ENCODE results near the gene ZFAND3.
"Not testable (repeated sequence)": the region's sequence is repeated elsewhere in the genome, so short reads cannot be mapped to it uniquely, and the experiment has no call there.

The ZFAND3 gene

GRCh38 chr6:37943436-37944058 lies 124.0 kb downstream of the ZFAND3 start:
- no peak overlapping the region for H3K4me3 ChIP-seq (replicated peaks; ENCODE audit: low read depth, low read length)
- TF ChIP-seq, protein P1, sequence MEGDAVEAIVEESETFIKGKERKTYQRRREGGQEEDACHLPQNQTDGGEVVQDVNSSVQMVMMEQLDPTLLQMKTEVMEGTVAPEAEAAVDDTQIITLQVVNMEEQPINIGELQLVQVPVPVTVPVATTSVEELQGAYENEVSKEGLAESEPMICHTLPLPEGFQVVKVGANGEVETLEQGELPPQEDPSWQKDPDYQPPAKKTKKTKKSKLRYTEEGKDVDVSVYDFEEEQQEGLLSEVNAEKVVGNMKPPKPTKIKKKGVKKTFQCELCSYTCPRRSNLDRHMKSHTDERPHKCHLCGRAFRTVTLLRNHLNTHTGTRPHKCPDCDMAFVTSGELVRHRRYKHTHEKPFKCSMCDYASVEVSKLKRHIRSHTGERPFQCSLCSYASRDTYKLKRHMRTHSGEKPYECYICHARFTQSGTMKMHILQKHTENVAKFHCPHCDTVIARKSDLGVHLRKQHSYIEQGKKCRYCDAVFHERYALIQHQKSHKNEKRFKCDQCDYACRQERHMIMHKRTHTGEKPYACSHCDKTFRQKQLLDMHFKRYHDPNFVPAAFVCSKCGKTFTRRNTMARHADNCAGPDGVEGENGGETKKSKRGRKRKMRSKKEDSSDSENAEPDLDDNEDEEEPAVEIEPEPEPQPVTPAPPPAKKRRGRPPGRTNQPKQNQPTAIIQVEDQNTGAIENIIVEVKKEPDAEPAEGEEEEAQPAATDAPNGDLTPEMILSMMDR (IDR thresholded peaks at IDR 0.05; ENCODE audit: low read depth, low read length, missing control alignments), result no peak
- no peak for DNase-seq (ENCODE audit: extremely low read depth, low read depth)

DNA sequence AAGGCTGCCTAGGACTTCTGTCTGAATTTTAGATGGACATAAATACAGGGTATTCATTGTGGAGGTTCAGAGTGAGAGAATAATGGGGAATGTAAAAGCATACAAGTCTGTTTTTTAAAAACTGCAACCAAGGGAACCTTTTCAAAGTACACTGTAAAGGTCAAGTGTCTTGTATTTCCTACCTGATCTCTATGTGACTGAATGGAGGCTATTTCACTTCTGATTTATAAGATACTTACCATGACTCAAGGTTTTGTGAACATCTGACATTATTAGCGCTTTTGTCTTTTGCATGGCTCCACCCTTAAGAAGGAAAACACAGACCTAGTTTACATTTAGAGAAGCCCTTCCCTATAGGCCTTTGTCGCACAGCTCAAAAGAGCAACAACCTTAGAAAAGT lies 126.5 kb downstream of the ZFAND3 start:
- TF ChIP-seq, protein P1 (IDR thresholded peaks at IDR 0.05; ENCODE audit: low read depth, low read length, missing control alignments), result no peak
- DNase-seq (ENCODE audit: extremely low read depth, low read depth), result no peak
- H3K4me3 ChIP-seq (replicated peaks; ENCODE audit: low read depth, low read length), result no peak overlapping the region

DNA sequence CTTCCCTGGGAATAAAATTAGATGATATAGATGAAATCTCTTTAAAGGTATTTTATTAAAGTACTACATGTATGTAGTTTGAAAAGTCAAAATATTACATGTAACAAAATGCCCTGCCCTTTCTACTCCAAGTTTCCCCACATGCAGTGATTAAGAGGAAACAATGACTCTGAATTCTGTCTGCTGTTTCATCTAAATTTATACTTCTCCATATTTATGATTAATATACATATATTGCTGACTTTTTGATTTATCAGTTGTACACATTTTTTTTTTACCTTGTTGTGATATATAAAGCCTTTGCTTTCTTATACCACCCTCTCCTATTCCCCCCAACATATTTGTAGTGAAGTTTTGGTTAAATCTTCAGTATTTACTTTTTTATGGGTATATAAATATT lies 127.9 kb downstream of the ZFAND3 start:
- no peak overlapping the region for H3K4me3 ChIP-seq (replicated peaks; ENCODE audit: low read depth, low read length)
- TF ChIP-seq, protein P1 (IDR thresholded peaks at IDR 0.05; ENCODE audit: low read depth, low read length, missing control alignments), result no peak
- no peak for DNase-seq (ENCODE audit: extremely low read depth, low read depth)

GRCh38 chr6:37948584-37948983 lies 129.1 kb downstream of the ZFAND3 start:
- not testable (repeated sequence) for DNase-seq (ENCODE audit: extremely low read depth, low read depth)

DNA sequence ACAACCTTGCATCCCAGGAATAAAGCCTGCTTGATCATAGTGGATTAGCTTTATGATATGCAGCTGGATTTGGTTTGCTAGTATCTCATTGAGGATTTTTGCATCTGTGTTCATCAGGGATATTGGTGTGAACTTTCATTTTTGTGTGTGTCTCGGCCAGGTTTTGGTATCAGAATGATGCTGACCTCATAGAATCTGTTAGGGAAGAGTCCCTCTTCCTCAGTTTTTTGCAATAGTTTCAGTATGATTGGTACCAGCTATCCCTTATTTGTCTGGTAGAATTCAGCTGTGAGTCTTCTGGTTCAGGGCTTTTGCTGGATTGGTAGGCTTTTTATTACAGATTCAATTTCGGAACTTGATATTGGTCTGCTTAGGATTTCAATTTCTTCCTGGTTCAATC lies 132.5 kb downstream of the ZFAND3 start:
- TF ChIP-seq, protein P1 (IDR thresholded peaks at IDR 0.05; ENCODE audit: low read depth, low read length, missing control alignments), result no peak
- no peak for DNase-seq (ENCODE audit: extremely low read depth, low read depth)
- no peak overlapping the region for H3K4me3 ChIP-seq (replicated peaks; ENCODE audit: low read depth, low read length)

More at GRCh38 chr6:37948584-37948983, 129.1 kb downstream of the ZFAND3 start:
- not testable (repeated sequence) for H3K4me3 ChIP-seq (replicated peaks; ENCODE audit: low read depth, low read length)

- H3K4me3 ChIP-seq (replicated peaks; ENCODE audit: low read depth, low read length), result no peak overlapping the region
- no peak for DNase-seq (ENCODE audit: extremely low read depth, low read depth)
Measured at GRCh38 chr6:37954791-37955190, 135.3 kb downstream of the ZFAND3 start.

DNA sequence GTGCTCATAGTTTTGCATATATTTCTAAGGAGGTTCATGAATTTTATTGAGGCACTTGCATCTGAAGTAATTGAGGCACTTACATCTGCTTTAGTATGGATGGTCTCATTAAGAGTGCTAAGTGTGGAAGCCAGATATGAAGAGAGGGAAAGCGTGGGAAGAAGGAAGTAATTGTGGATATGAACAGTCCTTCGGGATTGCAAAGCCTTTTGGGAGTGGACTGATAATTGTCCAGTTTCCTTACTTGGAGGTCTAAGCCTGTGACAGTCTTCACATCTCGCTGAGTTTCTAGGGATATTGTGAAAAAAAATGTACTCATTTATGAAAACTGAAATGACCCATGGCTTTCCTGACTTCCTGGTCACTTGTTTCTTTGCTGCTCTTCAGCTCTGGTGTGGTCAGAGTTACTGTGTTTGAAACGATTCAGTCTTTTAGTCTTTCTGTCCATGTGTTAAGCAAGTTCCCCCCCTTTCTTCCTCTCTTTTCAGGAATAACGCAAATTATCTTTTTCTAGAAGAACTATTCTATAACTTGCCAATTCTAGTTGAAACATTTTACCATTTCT lies 137.3 kb downstream of the ZFAND3 start:
- TF ChIP-seq, protein P1 (IDR thresholded peaks at IDR 0.05; ENCODE audit: low read depth, low read length, missing control alignments), result no peak
- no peak overlapping the region for H3K4me3 ChIP-seq (replicated peaks; ENCODE audit: low read depth, low read length)

More at GRCh38 chr6:37954791-37955190, 135.3 kb downstream of the ZFAND3 start:
- TF ChIP-seq, protein P1 (IDR thresholded peaks at IDR 0.05; ENCODE audit: low read depth, low read length, missing control alignments), result no peak

More for the DNA sequence above, 137.3 kb downstream of the ZFAND3 start:
- no peak for DNase-seq (ENCODE audit: extremely low read depth, low read depth)

Data from HFF-Myc (cell line).